Stimulated activated CD4-positive, alpha-beta T cell treated with anti-CD3 and anti-CD28 coated beads, Interleukin-12 subunit alpha, Interleukin-12 subunit beta, amount 100 ng/mL, for 48 hours (primary cell): ENCODE results near the gene ZNF839.
"Not testable (repeated sequence)": the region's sequence is repeated elsewhere in the genome, so short reads cannot be mapped to it uniquely, and the experiment has no call there.

ENCODE experiments used
- DNase-seq, 3 donors: peaks; one replicate each; pipeline ENCODE4 v3.0.0-alpha.2; 2020; ENCODE audit warnings: low read depth in 2 of 3, low spot score in 1 of 3

Gene ZNF839

DNA sequence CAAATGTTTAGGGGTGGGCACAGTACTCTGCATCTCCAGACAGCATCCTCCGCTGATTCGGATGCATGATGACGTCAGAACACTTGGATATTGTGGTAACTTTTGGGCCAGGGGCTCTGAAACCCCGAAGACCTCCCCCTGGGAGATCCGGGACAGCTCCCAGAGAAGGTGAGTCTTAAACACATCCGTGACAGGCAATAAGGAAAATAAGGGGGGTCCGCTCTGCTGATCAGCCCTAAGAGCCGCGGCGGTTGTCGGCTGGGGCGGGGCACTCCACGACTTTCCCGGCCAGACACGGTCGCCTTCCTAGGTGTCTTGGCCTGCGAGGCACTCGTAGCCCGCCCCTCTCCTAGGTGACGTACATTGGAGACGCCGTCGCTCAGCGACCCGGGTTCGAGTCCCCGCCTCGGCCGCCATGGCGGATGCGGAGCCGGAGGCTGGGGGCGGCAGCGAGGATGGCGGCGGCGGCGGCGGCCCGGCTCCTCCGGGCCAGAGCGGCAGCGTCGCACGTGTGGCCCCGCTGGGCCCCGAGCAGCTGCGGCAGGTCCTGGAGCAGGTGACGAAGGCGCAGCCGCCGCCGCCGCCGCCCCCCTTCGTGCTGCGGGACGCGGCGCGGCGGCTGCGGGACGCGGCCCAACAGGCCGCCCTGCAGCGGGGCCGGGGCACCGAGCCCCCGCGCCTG is at the start of gene ZNF839:
Gene ZNF839, plus strand, starts transcription at position 396 of the 682 bp plus-strand sequence. Its CDS starts 20 bp downstream, at position 416.
- DNase-seq, result peak; percentile 90 to 93 (median 91)

GRCh38 chr14:102272392-102272791 is 47.2 kb upstream of the ZNF839 start:
- DNase-seq, result no peak

GRCh38 chr14:102275866-102276265 is 43.7 kb upstream of the ZNF839 start:
- no peak for DNase-seq

DNA sequence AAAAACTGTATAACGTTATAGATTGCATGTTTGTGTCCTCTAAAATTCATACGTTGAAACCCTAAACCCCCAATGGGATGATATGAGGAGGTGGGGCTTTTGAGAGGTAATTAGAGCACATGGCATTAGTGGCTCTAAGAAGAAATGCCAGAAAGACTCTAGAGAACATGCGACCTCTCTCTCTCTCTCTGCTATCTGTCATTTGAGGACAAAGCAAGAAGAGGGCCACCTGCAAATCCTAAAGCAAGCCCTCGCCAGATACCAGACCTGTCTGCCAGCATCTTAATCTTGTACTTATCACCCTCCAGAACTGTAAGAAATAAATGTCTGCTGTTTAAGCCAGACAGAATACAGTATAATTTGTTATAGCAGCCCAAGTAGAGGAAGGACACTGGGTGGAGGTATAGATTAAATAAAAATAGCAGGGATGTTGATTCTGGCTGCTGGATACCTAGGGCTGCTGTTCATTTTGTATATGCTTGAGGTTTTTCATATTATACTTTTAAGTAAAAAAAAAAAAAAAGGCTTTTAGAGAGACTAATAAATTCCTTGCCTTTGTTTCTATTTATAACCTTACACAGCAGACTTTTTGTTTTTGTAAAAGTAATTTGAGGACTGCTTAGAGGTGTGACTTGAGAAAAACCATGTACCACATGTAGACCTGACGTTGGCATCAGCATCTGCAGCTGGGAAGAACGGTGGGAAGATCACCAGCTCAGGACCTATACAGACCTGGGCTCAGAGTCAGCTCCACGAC is 41.5 kb upstream of the ZNF839 start:
- DNase-seq, result no peak

DNA sequence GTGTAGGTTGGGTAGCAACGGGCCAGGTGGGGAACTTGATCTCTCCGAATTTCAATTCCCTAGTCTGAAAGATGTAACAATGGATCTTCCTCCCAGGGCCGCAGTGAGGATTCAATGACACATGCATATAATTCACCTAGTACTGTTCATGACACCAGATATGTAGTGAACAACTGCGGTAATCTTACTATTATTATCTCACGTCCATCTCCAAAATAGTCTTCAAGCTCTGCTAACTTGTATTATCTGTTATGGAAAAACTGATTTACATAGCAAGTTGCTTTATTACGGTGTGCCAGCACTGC is 41.0 kb upstream of the ZNF839 start:
- no peak for DNase-seq

GRCh38 chr14:102279282-102279681 is 40.3 kb upstream of the ZNF839 start:
- DNase-seq, result no peak

DNA sequence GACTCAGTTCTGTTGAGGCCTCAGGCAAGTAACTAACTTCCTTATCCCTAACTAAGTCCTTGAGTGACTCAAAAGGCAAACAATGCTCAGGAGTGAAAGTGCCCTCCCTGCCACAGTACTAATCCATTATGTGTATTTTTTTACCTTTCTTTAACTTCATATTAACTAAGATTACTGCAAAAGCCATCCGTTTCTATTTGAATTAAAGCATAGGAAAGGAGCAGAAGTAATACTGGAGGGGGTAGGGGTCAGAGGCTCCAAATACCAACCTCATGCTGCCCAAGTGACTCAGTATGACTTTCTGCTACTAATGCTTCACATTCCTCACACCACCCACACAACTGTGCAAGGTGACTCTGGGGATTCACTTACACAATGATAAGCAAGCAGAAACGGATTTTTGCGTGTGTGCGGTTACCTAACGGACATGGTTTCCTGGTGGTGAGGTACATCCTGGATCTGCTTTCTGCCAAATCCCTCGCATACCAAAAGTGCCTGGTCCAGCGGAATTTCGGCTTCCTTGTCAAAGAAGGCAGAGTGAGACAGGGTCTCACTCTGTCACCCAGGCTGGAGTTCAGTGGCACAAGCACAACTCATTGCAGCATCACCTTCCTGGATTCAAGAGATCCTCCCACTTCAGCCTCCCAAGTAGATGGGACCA is 39.7 kb upstream of the ZNF839 start:
- peak; percentile 3 to 17 (median 10) for DNase-seq

DNA sequence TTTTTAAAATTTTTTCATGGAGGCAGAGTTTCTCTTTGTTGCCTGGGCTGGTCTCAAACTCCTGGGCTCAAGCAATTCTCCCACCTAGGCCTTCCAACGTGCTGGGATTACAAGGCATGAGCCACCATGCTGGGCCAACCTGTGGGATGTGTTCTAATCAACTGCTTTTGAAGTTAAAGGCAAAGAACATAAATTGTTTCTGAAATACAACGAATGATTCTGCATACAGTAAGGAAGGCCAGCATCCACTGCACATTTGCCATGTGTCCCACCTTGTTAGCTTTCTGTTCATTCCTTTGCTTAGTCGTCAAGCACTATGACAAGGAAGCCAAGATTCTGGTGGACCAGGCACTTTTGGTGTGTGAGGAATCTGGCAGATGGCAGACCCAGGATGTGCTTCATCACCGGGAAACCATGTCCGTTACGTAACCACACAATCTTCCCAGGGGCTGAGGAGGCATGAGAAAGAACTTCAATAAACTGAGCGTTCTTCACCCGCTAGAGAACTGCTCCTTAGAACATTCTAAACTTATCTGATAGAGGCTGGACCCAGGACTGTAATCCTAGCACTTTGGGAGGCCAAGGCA is 39.1 kb upstream of the ZNF839 start:
- no peak for DNase-seq

- no peak for DNase-seq
Observed at GRCh38 chr14:102282751-102283465, 36.6 kb upstream of the ZNF839 start.

DNA sequence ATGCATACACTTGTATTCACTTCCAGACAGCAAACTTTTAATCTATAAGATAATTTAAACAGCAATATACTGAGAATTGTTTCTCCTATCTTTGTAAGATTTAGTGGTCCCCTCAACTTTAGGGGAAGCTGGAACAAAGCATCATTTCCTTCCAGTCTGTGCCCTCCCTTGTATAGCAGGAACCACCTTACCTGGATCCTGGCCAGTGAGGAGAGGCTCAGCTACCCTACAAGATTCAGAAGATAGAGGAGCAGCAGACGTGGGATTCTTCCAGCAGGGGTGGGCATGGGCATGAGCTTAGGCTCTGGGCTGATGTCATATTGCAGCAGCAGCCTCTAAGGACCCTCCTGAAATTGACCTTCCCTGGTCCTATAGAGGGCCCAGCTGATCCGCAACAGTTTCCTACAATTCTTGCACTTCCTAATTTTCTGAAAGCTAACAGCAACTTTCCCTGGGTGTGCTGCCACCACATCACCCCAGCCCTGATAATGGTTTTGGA is 35.9 kb upstream of the ZNF839 start:
- DNase-seq, result no peak

DNA sequence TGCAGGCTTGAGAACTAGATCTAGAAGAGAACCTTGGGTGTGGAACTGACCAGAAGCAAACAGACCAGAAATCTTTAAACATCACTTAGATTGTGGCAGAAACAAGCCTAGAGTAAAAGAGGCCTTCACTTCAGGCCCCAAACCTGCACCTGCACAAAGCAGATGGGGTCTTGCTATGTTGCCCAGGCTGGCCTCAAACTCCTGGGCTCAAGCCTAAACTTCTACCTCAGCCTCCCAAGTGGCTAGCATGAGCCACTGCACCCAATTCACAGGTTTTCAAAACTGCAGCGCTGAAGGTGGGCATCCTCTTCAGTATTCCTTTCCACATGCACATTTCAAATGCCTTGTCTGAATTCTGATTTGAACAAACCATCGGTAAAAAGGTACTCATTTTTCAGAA is 34.4 kb upstream of the ZNF839 start:
- no peak for DNase-seq

DNA sequence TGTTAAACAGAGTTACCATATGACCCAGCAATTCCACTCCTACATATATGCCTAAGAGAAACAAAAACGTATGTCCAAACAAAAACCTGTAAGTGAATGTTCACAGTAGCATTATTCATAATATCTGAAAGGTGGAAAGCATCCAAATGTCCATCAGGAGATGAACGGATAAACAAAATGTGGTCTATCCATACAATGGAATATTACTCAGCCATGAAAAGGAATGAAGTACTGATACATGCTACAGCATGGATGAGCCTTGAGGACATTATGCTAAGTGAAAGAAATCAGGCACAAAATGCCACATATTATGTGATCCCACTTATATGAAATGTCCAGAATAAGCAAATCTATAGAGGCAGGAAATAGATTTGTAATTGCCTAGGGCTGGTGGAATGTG is 31.4 kb upstream of the ZNF839 start:
- no peak for DNase-seq

DNA sequence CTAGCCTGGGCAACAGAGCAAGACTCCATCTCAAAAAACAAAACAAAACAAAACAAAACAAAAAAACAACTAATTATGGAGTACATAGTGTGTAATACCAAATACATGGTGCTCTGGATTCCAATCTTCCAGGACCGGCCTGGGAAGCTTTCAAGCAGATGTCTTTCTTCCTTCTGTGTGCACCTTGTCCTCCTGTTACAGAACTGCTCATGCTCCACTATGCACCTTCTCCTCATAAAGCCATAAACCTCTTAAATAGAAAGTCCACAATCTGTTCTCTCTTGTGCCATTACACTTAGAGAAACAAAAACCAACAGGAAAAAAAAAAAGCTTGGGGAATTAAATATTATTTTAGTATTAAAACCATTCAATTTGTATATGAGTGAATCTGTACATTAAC is 27.1 kb upstream of the ZNF839 start:
- DNase-seq, result no peak

DNA sequence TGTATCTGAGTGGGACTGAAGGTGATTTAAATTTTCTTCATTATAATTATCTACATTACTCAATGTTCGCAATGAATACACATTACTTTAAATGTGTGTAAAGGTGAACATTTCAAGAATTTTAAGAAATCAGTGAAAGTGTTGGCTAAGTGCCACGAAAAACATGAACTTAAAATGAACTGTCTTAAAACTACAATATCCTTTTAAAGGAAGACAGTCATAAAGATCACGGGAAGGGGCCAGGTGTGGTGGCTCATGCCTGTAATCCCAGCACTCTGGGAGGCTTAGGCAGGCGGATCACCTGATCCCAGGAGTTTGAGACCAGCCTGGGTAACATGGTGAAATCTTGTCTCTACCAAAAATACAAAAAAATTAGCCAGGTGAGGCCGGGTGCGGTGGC is 25.8 kb upstream of the ZNF839 start:
- no peak for DNase-seq

GRCh38 chr14:102295270-102295669 is 24.3 kb upstream of the ZNF839 start:
- DNase-seq, result no peak

- no peak for DNase-seq
Observed at GRCh38 chr14:102297436-102298170, 21.9 kb upstream of the ZNF839 start.

DNA sequence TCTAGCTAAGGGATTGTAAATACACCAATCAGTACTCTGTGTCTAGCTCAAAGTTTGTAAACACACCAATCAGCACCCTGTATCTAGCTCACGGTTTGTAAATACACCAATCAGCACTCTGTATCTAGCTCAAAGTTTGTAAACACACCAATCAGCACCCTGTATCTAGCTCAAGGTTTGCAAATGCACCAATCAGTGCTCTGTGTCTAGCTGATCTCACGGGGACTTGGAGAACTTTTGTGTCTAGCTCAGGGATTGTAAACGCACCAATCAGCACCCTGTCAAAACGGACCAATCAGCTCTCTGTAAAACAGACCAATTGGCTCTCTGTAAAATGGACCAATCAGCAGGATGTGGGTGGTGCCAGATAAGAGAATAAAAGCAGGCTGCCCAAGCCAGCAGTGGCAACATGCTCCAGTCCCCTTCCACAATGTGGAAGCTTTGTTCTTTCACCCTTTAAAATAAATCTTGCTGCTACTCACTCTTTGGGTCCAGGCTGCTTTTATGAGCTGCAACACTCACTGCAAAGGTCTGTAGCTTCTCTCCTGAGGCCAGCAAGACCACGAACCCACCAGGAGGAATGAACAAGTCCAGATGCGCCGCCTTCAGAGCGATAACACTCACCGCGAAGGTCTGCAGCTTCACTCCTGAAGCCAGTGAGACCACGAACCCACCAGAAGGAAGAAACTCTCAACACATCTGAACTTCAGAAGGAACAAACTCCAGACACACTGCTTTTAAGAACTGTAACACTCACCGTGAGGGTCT is 21.1 kb upstream of the ZNF839 start:
- not testable (repeated sequence) for DNase-seq

GRCh38 chr14:102303664-102304063 is 15.9 kb upstream of the ZNF839 start:
- DNase-seq, result no peak

DNA sequence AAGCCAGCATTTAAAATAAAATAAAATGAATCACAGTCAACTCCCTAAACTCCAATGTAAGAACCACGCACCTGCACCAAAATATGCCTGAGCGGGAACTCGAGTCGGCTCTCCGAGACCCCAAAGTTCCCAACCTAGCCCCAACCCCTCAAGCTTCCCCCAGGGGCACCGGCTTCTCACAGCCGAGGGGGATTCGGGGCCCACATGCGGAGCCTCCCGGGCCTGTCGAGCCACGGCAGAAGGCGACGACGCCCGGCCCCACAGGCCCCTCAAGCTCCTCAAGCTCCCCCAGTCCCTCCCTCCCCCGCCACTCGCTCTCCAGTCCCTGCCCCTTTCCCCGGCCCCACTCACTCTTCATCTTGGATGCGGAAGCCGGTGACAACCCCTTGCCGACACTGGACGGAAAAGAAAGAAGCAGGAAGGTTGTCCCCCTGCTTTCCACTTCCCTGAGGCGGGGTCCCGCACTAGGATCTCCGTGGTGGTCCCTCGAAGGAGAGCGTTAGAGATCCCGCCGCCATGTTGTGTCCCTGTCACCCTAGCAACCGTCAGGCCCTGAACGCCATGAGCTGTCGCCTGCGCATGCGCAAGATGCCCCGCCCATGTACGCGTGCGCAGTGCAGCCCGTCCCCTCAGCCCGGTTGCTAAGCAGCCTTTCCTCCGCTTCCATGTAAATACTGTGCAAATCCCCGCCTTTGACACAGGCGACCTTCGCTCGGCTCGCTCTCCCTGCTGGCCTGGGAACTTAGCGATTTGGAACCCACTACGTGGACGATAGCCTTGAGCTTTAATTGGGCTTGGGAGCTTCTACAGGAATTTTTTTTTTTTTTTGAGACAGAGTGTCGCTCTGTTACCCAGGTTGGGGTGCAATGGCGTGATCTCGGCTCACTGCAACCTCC is 14.7 kb upstream of the ZNF839 start, which contains the start of gene MOK:
Gene MOK, minus strand, starts transcription at position 554 of the 896 bp plus-strand sequence. Its CDS starts 196 bp downstream, at position 358.
- DNase-seq, result peak; percentile 94 to 96 (median 94)
